ENCODE measurements around the gene ZFYVE21.
A peak's percentile ranks its signal among the peaks of the same experiment; 100 is the strongest.

Gene ZFYVE21

GRCh38 chr14:103714063-103714724 is 1.4 kb upstream of the ZFYVE21 start:
- no peak for DNase-seq (ENCODE audit: extremely low read depth, insufficient read length)
- Histone ChIP-seq H3K27me3 (replicated peaks; ENCODE audit: control insufficient read depth, insufficient read depth, low read length) (no peaks in the 10 kb centered on the region), H3K4me3 (replicated peaks; ENCODE audit: low read depth, low read length) (peak overlapping the region; percentile 70), H3K36me3 (ENCODE audit: control insufficient read depth, insufficient read depth, low read length) (peaks cover 7% of the 10 kb centered on the region)
- TF ChIP-seq CTCF (IDR thresholded peaks at IDR 0.05; ENCODE audit: insufficient read depth, low read length, poor library complexity, severe bottlenecking), result no peak

GRCh38 chr14:103716091-103716801 is 636 bp downstream of the ZFYVE21 start:
- TF ChIP-seq CTCF (IDR thresholded peaks at IDR 0.05; ENCODE audit: insufficient read depth, low read length, poor library complexity, severe bottlenecking), result no peak
- Histone ChIP-seq H3K27me3 (replicated peaks; ENCODE audit: control insufficient read depth, insufficient read depth, low read length) (no peaks in the 10 kb centered on the region), H3K4me3 (replicated peaks; ENCODE audit: low read depth, low read length) (peak overlapping the region; percentile 79), H3K36me3 (ENCODE audit: control insufficient read depth, insufficient read depth, low read length) (peaks cover 3% of the 10 kb centered on the region)
- DNase-seq (ENCODE audit: extremely low read depth, insufficient read length), result no peak

GRCh38 chr14:103716899-103717411 is 1.3 kb downstream of the ZFYVE21 start:
- Histone ChIP-seq H3K27me3 (replicated peaks; ENCODE audit: control insufficient read depth, insufficient read depth, low read length) (no peaks in the 10 kb centered on the region), H3K4me3 (replicated peaks; ENCODE audit: low read depth, low read length) (peak overlapping the region; percentile 79), H3K36me3 (ENCODE audit: control insufficient read depth, insufficient read depth, low read length) (peaks cover 3% of the 10 kb centered on the region)
- no peak for DNase-seq (ENCODE audit: extremely low read depth, insufficient read length)
- TF ChIP-seq CTCF (IDR thresholded peaks at IDR 0.05; ENCODE audit: insufficient read depth, low read length, poor library complexity, severe bottlenecking), result no peak

- no peak for TF ChIP-seq CTCF (IDR thresholded peaks at IDR 0.05; ENCODE audit: insufficient read depth, low read length, poor library complexity, severe bottlenecking)
- Histone ChIP-seq H3K27me3 (replicated peaks; ENCODE audit: control insufficient read depth, insufficient read depth, low read length) (no peaks in the 10 kb centered on the region), H3K36me3 (ENCODE audit: control insufficient read depth, insufficient read depth, low read length) (no peaks in the 10 kb centered on the region), H3K4me3 (replicated peaks; ENCODE audit: low read depth, low read length) (no peak overlapping the region)
- DNase-seq (ENCODE audit: extremely low read depth, insufficient read length), result no peak
These were observed 3.0 kb downstream of the ZFYVE21 start for GRCh38 chr14:103718572-103718971.

GRCh38 chr14:103719751-103720150 is 4.1 kb downstream of the ZFYVE21 start:
- DNase-seq (ENCODE audit: extremely low read depth, insufficient read length), result no peak
- no peaks in the 10 kb centered on the region for H3K36me3 ChIP-seq (ENCODE audit: control insufficient read depth, insufficient read depth, low read length)
- no peaks in the 10 kb centered on the region for H3K27me3 ChIP-seq (replicated peaks; ENCODE audit: control insufficient read depth, insufficient read depth, low read length)
- no peak overlapping the region for H3K4me3 ChIP-seq (replicated peaks; ENCODE audit: low read depth, low read length)
- no peak for TF ChIP-seq CTCF (IDR thresholded peaks at IDR 0.05; ENCODE audit: insufficient read depth, low read length, poor library complexity, severe bottlenecking)
